ENCODE measurements around the gene MATCAP1. TPM values are rescaled to one million over a fixed set of nuclear protein-coding genes. Genes with fewer than 3 reads are reported as not detected.

The MATCAP1 gene
- total and polyA plus RNA-seq, 2 of the 13 experiments (the other 11 are each of a cell fraction or from before 2014, with no cell fraction given): 11.2 to 24.5 TPM

DNA sequence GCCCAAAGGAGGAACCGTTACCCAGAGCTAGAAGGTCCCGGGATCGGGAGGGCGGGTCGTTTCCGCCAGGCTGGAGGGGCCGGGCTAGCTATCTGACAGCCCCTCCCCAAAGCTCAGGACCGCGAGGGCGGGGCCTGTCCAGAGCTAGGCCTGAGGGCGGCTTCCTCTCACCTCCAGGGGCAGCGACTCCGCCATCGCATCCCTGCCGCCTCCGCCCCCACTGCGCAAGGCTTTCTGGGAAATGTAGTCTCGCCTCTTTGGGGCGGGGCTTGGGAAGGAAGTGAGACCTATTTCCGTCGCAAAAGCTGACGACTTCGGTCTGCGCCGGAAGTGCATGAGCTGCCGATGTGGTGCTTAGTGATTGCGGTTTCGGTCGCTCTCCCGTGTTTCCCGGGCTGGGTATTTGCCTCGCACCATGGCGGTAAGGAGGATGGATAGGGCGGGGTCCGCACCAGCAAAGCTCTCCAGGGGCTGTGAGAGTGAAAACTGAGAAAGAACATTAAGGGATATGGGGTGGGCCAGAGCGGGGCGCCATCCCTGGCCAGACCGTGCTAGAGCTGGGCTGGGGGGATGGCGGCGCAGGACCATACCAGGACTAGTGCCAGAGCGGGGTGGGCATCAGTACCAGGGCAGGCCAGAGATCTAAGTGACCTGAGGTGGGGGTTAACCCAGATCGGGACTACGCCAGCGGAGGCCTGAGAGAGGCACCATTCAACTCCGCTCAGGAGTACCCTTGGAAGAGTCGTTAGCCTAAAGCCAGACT is 43.2 kb upstream of the MATCAP1 start, which contains the start of gene TMEM208 (continued):
- TF ChIP-seq ZNF598 (CRISPR knock-in tag; IDR thresholded peaks at IDR 0.05; ENCODE audit: borderline replicate concordance): no peak
- TF ChIP-seq, protein P1, sequence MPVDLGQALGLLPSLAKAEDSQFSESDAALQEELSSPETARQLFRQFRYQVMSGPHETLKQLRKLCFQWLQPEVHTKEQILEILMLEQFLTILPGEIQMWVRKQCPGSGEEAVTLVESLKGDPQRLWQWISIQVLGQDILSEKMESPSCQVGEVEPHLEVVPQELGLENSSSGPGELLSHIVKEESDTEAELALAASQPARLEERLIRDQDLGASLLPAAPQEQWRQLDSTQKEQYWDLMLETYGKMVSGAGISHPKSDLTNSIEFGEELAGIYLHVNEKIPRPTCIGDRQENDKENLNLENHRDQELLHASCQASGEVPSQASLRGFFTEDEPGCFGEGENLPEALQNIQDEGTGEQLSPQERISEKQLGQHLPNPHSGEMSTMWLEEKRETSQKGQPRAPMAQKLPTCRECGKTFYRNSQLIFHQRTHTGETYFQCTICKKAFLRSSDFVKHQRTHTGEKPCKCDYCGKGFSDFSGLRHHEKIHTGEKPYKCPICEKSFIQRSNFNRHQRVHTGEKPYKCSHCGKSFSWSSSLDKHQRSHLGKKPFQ (CRISPR knock-in tag; IDR thresholded peaks at IDR 0.05; ENCODE audit: insufficient replicate concordance): no peak
- TF ChIP-seq, protein P2, sequence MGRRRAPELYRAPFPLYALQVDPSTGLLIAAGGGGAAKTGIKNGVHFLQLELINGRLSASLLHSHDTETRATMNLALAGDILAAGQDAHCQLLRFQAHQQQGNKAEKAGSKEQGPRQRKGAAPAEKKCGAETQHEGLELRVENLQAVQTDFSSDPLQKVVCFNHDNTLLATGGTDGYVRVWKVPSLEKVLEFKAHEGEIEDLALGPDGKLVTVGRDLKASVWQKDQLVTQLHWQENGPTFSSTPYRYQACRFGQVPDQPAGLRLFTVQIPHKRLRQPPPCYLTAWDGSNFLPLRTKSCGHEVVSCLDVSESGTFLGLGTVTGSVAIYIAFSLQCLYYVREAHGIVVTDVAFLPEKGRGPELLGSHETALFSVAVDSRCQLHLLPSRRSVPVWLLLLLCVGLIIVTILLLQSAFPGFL (CRISPR knock-in tag; IDR thresholded peaks at IDR 0.05): no peak; the same call in 1 of the 2 replicates
- no peak for TF ChIP-seq ZNF432 (CRISPR knock-in tag; IDR thresholded peaks at IDR 0.05; ENCODE audit: borderline replicate concordance)
- no peak for TF ChIP-seq GLMP (CRISPR knock-in tag; IDR thresholded peaks at IDR 0.05; ENCODE audit: borderline replicate concordance)
- peak; percentile 59; the same call in 1 of the 2 replicates for TF ChIP-seq ZNF609 (CRISPR knock-in tag; IDR thresholded peaks at IDR 0.05; ENCODE audit: borderline replicate concordance)
- peak; percentile 77; the same call in 1 of the 2 replicates for TF ChIP-seq TP53 (CRISPR knock-in tag; conservative IDR thresholded peaks at IDR 0.05)
- peak; percentile 76 for TF ChIP-seq ESRRA (CRISPR knock-in tag; IDR thresholded peaks at IDR 0.05; ENCODE audit: low read depth)
- 0 out of 2 replicates have a peak, but pooled peaks have one; percentile 73 for TF ChIP-seq ZNF557 (CRISPR knock-in tag; IDR thresholded peaks at IDR 0.05)
- peak; percentile 97 for TF ChIP-seq KLF6 (CRISPR knock-in tag; IDR thresholded peaks at IDR 0.05)
- peak; percentile 89 for TF ChIP-seq ZNF124 (CRISPR knock-in tag; IDR thresholded peaks at IDR 0.05)
- TF ChIP-seq ZFP41 (CRISPR knock-in tag; IDR thresholded peaks at IDR 0.05; ENCODE audit: borderline replicate concordance): no peak
- TF ChIP-seq, protein P3, sequence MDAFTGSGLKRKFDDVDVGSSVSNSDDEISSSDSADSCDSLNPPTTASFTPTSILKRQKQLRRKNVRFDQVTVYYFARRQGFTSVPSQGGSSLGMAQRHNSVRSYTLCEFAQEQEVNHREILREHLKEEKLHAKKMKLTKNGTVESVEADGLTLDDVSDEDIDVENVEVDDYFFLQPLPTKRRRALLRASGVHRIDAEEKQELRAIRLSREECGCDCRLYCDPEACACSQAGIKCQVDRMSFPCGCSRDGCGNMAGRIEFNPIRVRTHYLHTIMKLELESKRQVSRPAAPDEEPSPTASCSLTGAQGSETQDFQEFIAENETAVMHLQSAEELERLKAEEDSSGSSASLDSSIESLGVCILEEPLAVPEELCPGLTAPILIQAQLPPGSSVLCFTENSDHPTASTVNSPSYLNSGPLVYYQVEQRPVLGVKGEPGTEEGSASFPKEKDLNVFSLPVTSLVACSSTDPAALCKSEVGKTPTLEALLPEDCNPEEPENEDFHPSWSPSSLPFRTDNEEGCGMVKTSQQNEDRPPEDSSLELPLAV (CRISPR knock-in tag; conservative IDR thresholded peaks at IDR 0.05; ENCODE audit: low read depth): no peak
- TF ChIP-seq MEIS1 (CRISPR knock-in tag; IDR thresholded peaks at IDR 0.05; ENCODE audit: borderline replicate concordance): peak; percentile 82; the same call in 1 of the 2 replicates
- no peak for TF ChIP-seq ZNF251 (CRISPR knock-in tag; IDR thresholded peaks at IDR 0.05)
- TF ChIP-seq KLF9 (CRISPR knock-in tag; IDR thresholded peaks at IDR 0.05; ENCODE audit: low read depth): peak; percentile 76
- TF ChIP-seq GZF1 (CRISPR knock-in tag; IDR thresholded peaks at IDR 0.05): no peak
- peak; percentile 94 for TF ChIP-seq PHF5A (CRISPR knock-in tag; IDR thresholded peaks at IDR 0.05; ENCODE audit: low read depth, unreplicated experiment)

All from HepG2 (cell line).